GM18873 (cell line): ENCODE results near the gene BCLAF1.

Source experiments
- ATAC-seq: cut with Tn5 transposase; IDR thresholded peaks from one replicate; pipeline ENCODE4 v1.9.1; 2021; ENCODE audit warnings: mild to moderate bottlenecking, moderate library complexity, moderate number of reproducible peaks; ENCODE audit not compliant: unreplicated experiment, low FRiP score

BCLAF1 gene

GRCh38 chr6:136209496-136209895 is 80.2 kb downstream of the BCLAF1 start:
- no peak for ATAC-seq

- no peak for ATAC-seq
Measured at GRCh38 chr6:136208783-136209182, 80.9 kb downstream of the BCLAF1 start.
